NCI-H82 treated with DMSO at 0.1 percent for 48 hours (cell line): ENCODE measurements around the gene GALNT13.

ENCODE experiments used
- DNase-seq: peaks from one replicate; lab custom pipeline; 2025; ENCODE audit not compliant: unreplicated experiment; lab: John Stamatoyannopoulos, UW

Gene GALNT13

GRCh38 chr2:154291511-154291910 lies 419.8 kb downstream of the GALNT13 start:
- DNase-seq, result no peak

- no peak for DNase-seq
These were observed 420.2 kb downstream of the GALNT13 start for GRCh38 chr2:154291927-154292326.

GRCh38 chr2:154293864-154294263 lies 422.1 kb downstream of the GALNT13 start:
- DNase-seq, result no peak

- no peak for DNase-seq
These were observed 434.7 kb downstream of the GALNT13 start for GRCh38 chr2:154306266-154306970.

GRCh38 chr2:154307007-154307406 lies 435.3 kb downstream of the GALNT13 start:
- no peak for DNase-seq

GRCh38 chr2:154324601-154325000 lies 452.9 kb downstream of the GALNT13 start:
- no peak for DNase-seq

- no peak for DNase-seq
These were observed 457.8 kb downstream of the GALNT13 start for GRCh38 chr2:154329510-154329909.

- no peak for DNase-seq
These were observed 460.1 kb downstream of the GALNT13 start for GRCh38 chr2:154331784-154332183.

- no peak for DNase-seq
These were observed 464.5 kb downstream of the GALNT13 start for GRCh38 chr2:154336201-154336600.

- no peak for DNase-seq
These were observed 466.7 kb downstream of the GALNT13 start for GRCh38 chr2:154338352-154338967.

- DNase-seq, result no peak
These were observed 471.6 kb downstream of the GALNT13 start for GRCh38 chr2:154343282-154343681.

GRCh38 chr2:154350911-154351310 lies 479.2 kb downstream of the GALNT13 start:
- no peak for DNase-seq

- no peak for DNase-seq
These were observed 489.6 kb downstream of the GALNT13 start for GRCh38 chr2:154361276-154361675.

- DNase-seq, result no peak
These were observed 496.4 kb downstream of the GALNT13 start for GRCh38 chr2:154368153-154368552.

GRCh38 chr2:154370873-154371272 lies 499.2 kb downstream of the GALNT13 start:
- DNase-seq, result no peak

GRCh38 chr2:154374416-154374815 lies 502.7 kb downstream of the GALNT13 start:
- DNase-seq, result no peak

- peak; percentile 44 for DNase-seq
These were observed 503.8 kb downstream of the GALNT13 start for GRCh38 chr2:154375579-154375931.

- no peak for DNase-seq
These were observed 510.4 kb downstream of the GALNT13 start for GRCh38 chr2:154381931-154382794.

GRCh38 chr2:154386186-154386585 lies 514.5 kb downstream of the GALNT13 start:
- DNase-seq, result no peak

- DNase-seq, result no peak
These were observed 519.3 kb downstream of the GALNT13 start for GRCh38 chr2:154391051-154391450.

GRCh38 chr2:154392256-154392655 lies 520.5 kb downstream of the GALNT13 start:
- no peak for DNase-seq

- DNase-seq, result no peak
These were observed 522.9 kb downstream of the GALNT13 start for GRCh38 chr2:154394600-154394999.
